HG03196 (cell line): ENCODE data around the gene TTC32.
A peak's percentile ranks its signal among the peaks of the same experiment; 100 is the strongest.
"Not testable (repeated sequence)": the region's sequence is repeated elsewhere in the genome, so short reads cannot be mapped to it uniquely, and the experiment has no call there.

Experiments used
- ATAC-seq: cut with Tn5 transposase; IDR thresholded peaks from one replicate; pipeline ENCODE4 v1.9.1; 2021; ENCODE audit not compliant: unreplicated experiment

Gene TTC32

DNA sequence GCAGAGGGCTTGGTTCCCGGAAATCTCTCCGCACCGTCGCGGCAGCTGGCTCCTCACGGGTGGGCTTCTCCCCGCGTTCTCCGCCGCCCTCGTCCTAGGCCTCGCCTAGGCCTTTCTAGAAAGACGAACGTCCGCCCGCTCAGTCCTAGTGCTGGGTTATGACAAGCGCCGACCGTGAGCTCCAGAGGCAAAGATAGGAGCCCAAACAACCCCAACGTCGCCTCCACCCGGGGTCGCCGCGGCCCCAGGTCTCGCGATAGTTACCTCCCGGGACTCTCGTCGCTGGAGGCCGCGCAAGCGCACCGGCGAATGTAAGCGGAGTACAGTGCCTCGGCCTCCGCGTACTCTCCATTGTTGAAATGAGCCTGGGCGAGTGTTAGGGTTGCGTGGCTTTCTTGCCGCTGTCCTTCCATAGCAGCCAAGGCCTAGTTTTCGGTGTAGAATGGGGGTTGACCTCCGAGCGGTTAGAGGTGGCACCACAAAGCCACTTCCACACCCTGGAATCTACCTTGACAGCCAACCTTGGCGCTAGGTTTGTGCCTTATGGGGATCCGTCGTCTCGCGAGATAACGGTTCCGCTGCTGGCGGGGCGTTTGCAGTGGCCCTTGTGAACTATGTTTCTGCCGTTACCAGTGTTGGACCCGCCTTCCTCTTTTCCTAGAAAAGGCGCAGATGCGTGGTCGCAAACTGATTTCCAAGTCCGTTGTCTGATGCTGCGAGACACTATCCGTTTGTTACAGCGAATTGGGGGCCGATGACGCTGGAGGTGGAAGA lies at the start of gene TTC32:
TTC32 (minus strand) TSS at position 542 of the 774 bp plus-strand sequence; CDS start at position 413, 129 bp downstream.
- peak; percentile 92 for ATAC-seq

DNA sequence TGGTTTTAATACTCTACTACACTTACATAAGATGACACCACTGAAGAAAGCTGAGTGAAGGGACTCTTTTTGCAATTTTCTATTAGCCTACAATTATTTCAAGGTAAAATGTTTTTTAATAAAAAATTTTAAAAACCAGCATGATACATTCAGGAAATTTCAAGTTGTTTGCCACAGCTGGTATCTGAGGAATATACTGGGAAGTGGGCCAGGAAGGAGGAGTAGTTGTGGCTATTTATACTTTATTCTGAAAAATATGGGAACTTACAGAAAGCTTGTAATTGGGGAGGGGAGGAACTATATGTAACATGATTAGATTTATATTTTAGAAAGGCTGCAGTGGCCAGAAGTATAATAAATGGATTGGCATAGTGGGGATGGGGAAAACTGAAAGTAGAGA lies 47.3 kb upstream of the TTC32 start:
- ATAC-seq: no peak

DNA sequence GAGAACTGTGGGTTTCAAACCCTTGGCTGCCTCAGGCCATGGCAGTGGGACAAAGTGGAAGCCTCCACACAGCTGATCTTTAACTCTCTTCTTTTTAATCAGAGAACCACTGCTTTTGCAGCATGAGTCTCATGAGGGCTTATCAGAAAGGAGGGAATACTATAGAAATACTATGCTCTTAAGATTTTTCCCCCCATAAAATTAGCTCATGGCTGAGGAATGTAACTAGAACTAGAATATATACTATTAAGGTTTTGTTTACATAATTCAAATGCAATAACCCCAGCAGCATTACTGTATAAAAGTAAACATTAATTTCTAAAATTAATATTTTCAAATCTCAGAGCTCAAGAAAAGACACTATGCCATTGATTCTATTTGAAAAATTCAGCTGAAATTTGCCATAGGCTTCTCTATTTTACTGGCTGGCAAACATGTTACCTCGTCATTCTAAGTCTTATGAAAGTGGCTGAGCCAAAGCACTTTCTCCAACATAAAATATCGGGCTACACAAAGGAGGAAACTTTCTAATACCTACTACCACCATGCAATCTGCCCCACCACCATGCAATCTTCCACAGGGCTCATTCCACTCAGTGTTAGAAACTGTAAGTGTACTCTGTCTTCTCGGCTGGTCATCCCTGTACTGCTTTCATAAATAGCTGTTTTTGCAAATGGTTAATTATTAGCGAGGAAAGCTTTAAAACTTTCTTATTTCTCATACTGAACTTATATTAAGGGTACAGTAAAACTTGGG lies 45.6 kb upstream of the TTC32 start:
- no peak for ATAC-seq

- no peak for ATAC-seq
These were observed 42.5 kb upstream of the TTC32 start for GRCh38 chr2:19944205-19944845.

DNA sequence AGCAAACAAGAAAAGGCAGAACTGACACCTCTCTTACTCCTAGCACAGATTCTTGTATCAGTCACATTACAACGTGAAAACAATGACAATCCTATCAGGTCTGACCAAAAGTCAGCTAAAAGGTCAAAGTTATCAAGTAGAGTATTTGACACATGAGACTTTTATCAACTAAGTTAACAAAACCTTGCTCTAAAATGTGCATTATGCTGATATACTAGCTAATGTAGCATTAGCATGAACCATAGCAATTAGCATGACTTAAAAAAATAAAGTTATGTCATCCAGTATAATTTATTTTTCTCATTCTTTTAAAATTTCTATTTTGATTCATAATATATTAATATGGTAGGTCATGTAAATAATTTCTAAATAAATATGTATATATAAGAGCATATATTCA lies 41.4 kb upstream of the TTC32 start:
- no peak for ATAC-seq

GRCh38 chr2:19942199-19942598 lies 40.4 kb upstream of the TTC32 start:
- no peak for ATAC-seq

DNA sequence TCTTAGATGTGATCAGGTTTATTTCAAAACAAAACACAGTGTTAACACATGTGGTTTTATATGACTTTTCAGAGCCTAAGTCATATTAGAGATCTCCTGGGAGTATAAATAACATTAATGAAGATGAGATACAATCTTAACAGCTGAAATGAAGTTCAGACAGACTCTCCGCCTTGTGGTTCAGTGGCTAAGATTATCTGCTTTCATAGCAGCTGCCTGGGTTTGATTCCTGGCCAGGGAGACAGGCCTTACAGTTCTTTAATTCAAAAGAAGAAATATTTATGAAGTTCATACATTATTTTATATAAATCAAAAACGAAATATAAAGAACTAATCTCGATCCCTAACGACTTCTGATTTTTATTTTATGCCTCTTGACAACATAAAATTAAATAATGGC lies 35.2 kb upstream of the TTC32 start:
- ATAC-seq: no peak

- ATAC-seq: no peak
These were observed 34.4 kb upstream of the TTC32 start for GRCh38 chr2:19936203-19936602.

DNA sequence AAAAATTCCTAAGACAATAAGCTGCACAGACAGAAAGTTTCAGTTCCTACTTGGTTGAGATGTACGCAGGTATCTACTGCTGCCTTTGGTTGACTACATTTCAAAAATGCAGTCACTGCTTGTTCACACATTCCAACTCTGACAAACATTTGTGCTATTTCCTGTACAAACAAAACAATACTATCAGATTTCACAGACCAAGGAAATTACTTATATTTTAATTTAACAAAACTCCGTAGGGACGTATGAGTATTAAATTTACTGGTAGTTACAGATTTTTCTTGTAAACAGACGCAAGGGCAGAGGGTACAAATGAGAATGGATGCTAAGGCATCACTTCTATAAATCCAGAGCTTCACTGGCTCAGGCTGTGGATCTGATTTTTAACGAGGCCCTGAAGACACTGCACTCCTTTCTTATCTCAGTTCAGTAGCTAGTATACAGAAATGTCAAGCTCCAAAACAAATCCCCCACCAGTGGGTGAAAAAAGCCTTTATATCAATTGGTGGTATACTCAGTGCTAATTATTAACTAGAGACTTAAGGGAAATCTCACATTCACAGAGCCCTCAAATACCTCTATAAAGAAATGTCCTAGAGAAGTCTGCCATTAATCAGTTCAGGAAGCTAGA lies 31.7 kb upstream of the TTC32 start:
- ATAC-seq: peak; percentile 88

GRCh38 chr2:19932928-19933327 lies 31.1 kb upstream of the TTC32 start:
- no peak for ATAC-seq

DNA sequence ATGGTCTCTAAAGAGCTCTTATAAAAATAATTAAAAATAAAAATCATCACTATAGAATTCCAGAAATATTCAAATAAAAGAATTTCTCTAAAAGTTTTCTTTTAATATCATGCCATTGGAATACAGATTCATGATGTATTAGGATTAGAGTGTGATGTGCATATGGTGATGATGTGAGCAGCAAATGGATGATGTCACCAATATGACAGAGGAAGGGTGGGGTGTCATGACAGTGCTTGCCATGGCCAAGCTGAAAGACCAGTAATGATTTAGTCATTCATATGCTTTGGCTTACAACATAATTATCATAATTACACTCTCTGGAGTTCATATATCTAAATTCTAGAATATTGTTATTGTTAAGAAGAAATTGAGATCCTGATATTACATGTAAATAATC lies 27.4 kb upstream of the TTC32 start:
- no peak for ATAC-seq

GRCh38 chr2:19927816-19928215 lies 26.0 kb upstream of the TTC32 start:
- not testable (repeated sequence) for ATAC-seq

- not testable (repeated sequence) for ATAC-seq
These were observed 22.7 kb upstream of the TTC32 start for GRCh38 chr2:19924526-19924925.

- not testable (repeated sequence) for ATAC-seq
These were observed 20.4 kb upstream of the TTC32 start for GRCh38 chr2:19922188-19922587.

DNA sequence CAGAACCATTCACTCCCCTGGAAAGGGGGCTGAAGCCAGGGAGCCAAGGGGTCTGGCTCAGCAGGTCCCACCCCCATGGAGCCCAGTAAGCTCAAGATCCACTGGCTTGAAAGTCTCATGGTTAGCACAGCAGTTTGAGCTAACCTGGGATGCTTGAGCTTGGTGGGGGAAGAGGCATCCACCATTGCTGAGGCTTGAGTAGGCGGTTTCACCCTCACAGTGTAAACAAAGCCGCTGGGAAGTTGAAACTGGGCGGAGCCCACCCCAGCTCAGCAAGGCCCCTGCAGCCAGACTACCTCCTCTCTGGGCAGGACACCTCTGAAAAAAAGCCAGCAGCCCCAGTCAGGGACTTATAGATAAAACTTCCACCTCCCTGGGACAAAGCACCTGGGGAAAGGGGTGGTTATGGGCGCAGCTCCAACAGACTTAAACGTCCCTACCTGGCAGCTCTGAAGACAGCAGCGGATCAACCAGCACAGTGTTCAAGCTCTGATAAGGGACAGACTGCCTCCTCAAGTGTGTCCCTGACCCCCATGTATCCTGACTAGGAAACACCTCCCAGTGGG lies 14.7 kb upstream of the TTC32 start:
- no peak for ATAC-seq

GRCh38 chr2:19914266-19914975 lies 12.6 kb upstream of the TTC32 start:
- no peak for ATAC-seq

- no peak for ATAC-seq
These were observed 10.2 kb upstream of the TTC32 start for GRCh38 chr2:19911808-19912509.

- no peak for ATAC-seq
These were observed 495 bp upstream of the TTC32 start for GRCh38 chr2:19902216-19902740.

GRCh38 chr2:19900931-19901441 lies 797 bp downstream of the TTC32 start:
- peak; percentile 8 for ATAC-seq
